Neural cell (in vitro differentiated cells): Measurements from ENCODE around the gene ATP1A4. TPM values are rescaled to one million over a fixed set of nuclear protein-coding genes. Genes with fewer than 3 reads are reported as not detected.

Source experiments
- H2AFZ ChIP-seq: fragments of 200-600, 300-800 bp; sonication (generic), shearing (Covaris generic); 2 replicates; pipeline ENCODE4 v1.6.0; 2014; ENCODE audit warnings: low read depth, mild to moderate bottlenecking, antibody characterized with exemption, low read length, moderate library complexity
- H3F3A ChIP-seq: fragments of 200-600 bp; shearing (Covaris generic); 2 replicates; pipeline ENCODE4 v1.6.1; 2016; ENCODE audit warnings: mild to moderate bottlenecking, moderate library complexity, mixed read lengths, antibody characterized with exemption, low read length; ENCODE audit not compliant: insufficient read depth, poor library complexity, severe bottlenecking
- H3K27ac ChIP-seq: fragments of 200-600, 300-800 bp; sonication (generic), shearing (Covaris generic); 2 replicates; pipeline ENCODE4 v1.5.1; 2014; ENCODE audit warnings: mild to moderate bottlenecking, low read length, moderate library complexity
- H3K27me3 ChIP-seq: fragments of 300-800, 200-600 bp; sonication (generic), shearing (Covaris generic); 2 replicates; pipeline ENCODE4 v1.6.0; 2014; ENCODE audit warnings: mild to moderate bottlenecking, low read depth, low read length, moderate library complexity; ENCODE audit not compliant: insufficient read depth
- H3K36me3 ChIP-seq: fragments of 300-800, 200-600 bp; sonication (generic), shearing (Covaris generic); 2 replicates; pipeline ENCODE4 v1.5.1; 2014; ENCODE audit warnings: mild to moderate bottlenecking, antibody characterized with exemption, low read length, moderate library complexity; ENCODE audit not compliant: insufficient read depth
- H3K4me2 ChIP-seq: fragments of 300-800, 200-600 bp; sonication (generic), shearing (Covaris generic); 2 replicates; pipeline ENCODE4 v1.6.0; 2014; ENCODE audit warnings: mild to moderate bottlenecking, low read length
- H3K4me3 ChIP-seq: fragments of 300-800, 200-600 bp; sonication (generic), shearing (Covaris generic); 2 replicates; pipeline ENCODE4 v1.5.1; 2014; ENCODE audit warnings: mild to moderate bottlenecking, low read length, moderate library complexity
- H3K79me2 ChIP-seq: fragments of 200-600 bp; shearing (Covaris generic); replicated peaks from 2 replicates; pipeline ENCODE4 v1.6.0; 2014; ENCODE audit warnings: mild to moderate bottlenecking, low read length, moderate library complexity; ENCODE audit not compliant: insufficient read depth
- H3K9ac ChIP-seq: fragments of 300-800, 200-600 bp; sonication (generic), shearing (Covaris generic); 2 replicates; pipeline ENCODE4 v1.6.1; 2016; ENCODE audit warnings: mild to moderate bottlenecking, low read length, mixed read lengths
- H3K9me2 ChIP-seq: fragments of 200-600 bp; shearing (Covaris generic); 2 replicates; pipeline ENCODE4 v1.6.1; 2016; ENCODE audit warnings: mild to moderate bottlenecking, low read length, mixed read lengths; ENCODE audit not compliant: insufficient read depth
- H3K9me3 ChIP-seq: fragments of 200-600, 300-800 bp; sonication (generic), shearing (Covaris generic); 2 replicates; pipeline ENCODE4 v1.6.1; 2016; ENCODE audit warnings: mild to moderate bottlenecking, mixed run types, low read length, moderate library complexity, mixed read lengths
- H4K20me1 ChIP-seq: fragments of 200-600 bp; shearing (Covaris generic); 2 replicates; pipeline ENCODE4 v1.6.1; 2016; ENCODE audit warnings: mild to moderate bottlenecking, mixed run types; ENCODE audit not compliant: insufficient read depth
- CTCF ChIP-seq: fragments of 450-650 bp; IDR thresholded peaks from 2 replicates; pipeline ENCODE4 v1.5.1; 2014; ENCODE audit warnings: antibody characterized with exemption, mild to moderate bottlenecking, moderate library complexity; ENCODE audit not compliant: poor library complexity, severe bottlenecking
- EP300 ChIP-seq: fragments of 450-650 bp; conservative IDR thresholded peaks from 2 replicates; pipeline ENCODE4 v1.6.1; 2014; ENCODE audit warnings: antibody characterized with exemption, mild to moderate bottlenecking, moderate library complexity; ENCODE audit not compliant: poor library complexity, severe bottlenecking
- EZH2 ChIP-seq: fragments of 200-600, 300-800 bp; shearing (Covaris generic), sonication (generic); IDR thresholded peaks from 2 replicates; pipeline ENCODE4 v1.6.1; 2014; ENCODE audit warnings: antibody characterized with exemption, low read length, borderline replicate concordance, mild to moderate bottlenecking; ENCODE audit not compliant: insufficient read depth, poor library complexity, severe bottlenecking
- MXI1 ChIP-seq: fragments of 450-650 bp; conservative IDR thresholded peaks from 2 replicates; pipeline ENCODE4 v1.6.1; 2014; ENCODE audit warnings: antibody characterized with exemption, mild to moderate bottlenecking; ENCODE audit not compliant: poor library complexity, severe bottlenecking
- POLR2AphosphoS5 ChIP-seq: IDR thresholded peaks from 2 replicates; pipeline ENCODE4 v1.6.1; 2012
- RAD21 ChIP-seq: fragments of 450-650 bp; conservative IDR thresholded peaks from 2 replicates; pipeline ENCODE4 v1.6.1; 2014; ENCODE audit warnings: antibody characterized with exemption, mild to moderate bottlenecking, moderate library complexity
- REST ChIP-seq: IDR thresholded peaks from 2 replicates; pipeline ENCODE4 v1.6.1; 2012; ENCODE audit warnings: borderline replicate concordance
- SMC3 ChIP-seq: fragments of 450-650 bp; conservative IDR thresholded peaks from 2 replicates; pipeline ENCODE4 v1.6.1; 2014; ENCODE audit warnings: antibody characterized with exemption, mild to moderate bottlenecking, moderate library complexity; ENCODE audit not compliant: poor library complexity
- TAF1 ChIP-seq: IDR thresholded peaks from 2 replicates; pipeline ENCODE4 v1.6.1; 2012; ENCODE audit warnings: low read depth
- polyA plus RNA-seq: library from polyadenylated mRNA; depleted of rRNA; stranded (reverse); fragments of >200 nt; gene quantifications from 2 replicates; pipeline ENCODE4 v1.2.3, GENCODE V29; 2014

Gene ATP1A4
- polyA plus RNA-seq, 1 donor from 2014 or later = not detected

GRCh38 chr1:160122978-160123495 is 28.4 kb upstream of the ATP1A4 start:
- no peaks in the 10 kb centered on the region for H4K20me1 ChIP-seq
- H3K9ac ChIP-seq = no peak overlapping the region
- H3K4me2 ChIP-seq = no peak overlapping the region
- H2AFZ ChIP-seq = no peak overlapping the region
- H3K4me3 ChIP-seq = no peak overlapping the region
- no peak for TF ChIP-seq EP300
- TF ChIP-seq EZH2 = no peak
- TF ChIP-seq TAF1 = no peak
- no peak for TF ChIP-seq SMC3
- no peak for TF ChIP-seq RAD21
- no peak for TF ChIP-seq MXI1
- TF ChIP-seq CTCF = no peak
- TF ChIP-seq REST = no peak
- no peak for TF ChIP-seq POLR2AphosphoS5
- H3F3A ChIP-seq = no peaks in the 10 kb centered on the region
- H3K9me3 ChIP-seq = no peaks in the 10 kb centered on the region
- H3K36me3 ChIP-seq = no peaks in the 10 kb centered on the region
- H3K27ac ChIP-seq = no peak overlapping the region
- H3K79me2 ChIP-seq = no peaks in the 10 kb centered on the region
- H3K9me2 ChIP-seq = no peaks in the 10 kb centered on the region
- no peaks in the 10 kb centered on the region for H3K27me3 ChIP-seq

- H3K36me3 ChIP-seq = no peaks in the 10 kb centered on the region
Measured at GRCh38 chr1:160123726-160124125, 27.7 kb upstream of the ATP1A4 start.

More at GRCh38 chr1:160123726-160124125, 27.7 kb upstream of the ATP1A4 start:
- Histone ChIP-seq H3K9me2 (no peaks in the 10 kb centered on the region), H3F3A (no peaks in the 10 kb centered on the region), H3K9ac (no peak overlapping the region), H3K4me3 (no peak overlapping the region), H3K9me3 (no peaks in the 10 kb centered on the region), H2AFZ (no peak overlapping the region), H3K79me2 (no peaks in the 10 kb centered on the region), H3K27ac (no peak overlapping the region), H3K27me3 (no peaks in the 10 kb centered on the region), H3K4me2 (no peak overlapping the region), H4K20me1 (no peaks in the 10 kb centered on the region)
- TF ChIP-seq TAF1 (no peak), MXI1 (no peak), POLR2AphosphoS5 (no peak)
